ENCODE results near the gene RPL4. TPM values are rescaled to one million over a fixed set of nuclear protein-coding genes. Genes with fewer than 3 reads are reported as not detected.
"Not testable (repeated sequence)": the region's sequence is repeated elsewhere in the genome, so short reads cannot be mapped to it uniquely, and the experiment has no call there.

The RPL4 gene
- total RNA-seq, 1 experiment from 2014 or later: 3,648 TPM

- POLR2A ChIA-PET: interaction anchor here (1.5 kb wide), 1 partner anchor 85 kb away, joined by 3 read pairs; no protein-coding TSS in a partner anchor
- CTCF ChIA-PET: interaction anchor here (1.3 to 4.0 kb wide), 5 partner anchors 9 to 84 kb away, joined by 3 to 29 read pairs (median 6); partner anchors contain the start of genes MAP2K1 and SNAPC5
- H3K4me1 Mint-ChIP-seq: peaks cover 64% of the 10 kb centered on the region
- H3K27me3 Mint-ChIP-seq (ENCODE audit: low read depth); DNase-seq (ENCODE audit: low spot score); H3K9me3 Mint-ChIP-seq; ATAC-seq: not testable (repeated sequence)
- peaks cover 25% of the 10 kb centered on the region for H3K36me3 Mint-ChIP-seq
- peak; percentile 47; the same call in 1 of the 2 replicates for TF ChIP-seq ZMAT4 (CRISPR knock-in tag; IDR thresholded peaks at IDR 0.05)
- peak overlapping the region; percentile 94 for H3K27ac Mint-ChIP-seq
- peak overlapping the region; percentile 26; the same call in 1 of the 2 replicates for H3K4me3 Mint-ChIP-seq
These were observed 33.8 kb downstream of the RPL4 start for GRCh38 chr15:66470825-66471224.

- Mint-ChIP-seq H3K36me3 (peaks cover 43% of the 10 kb centered on the region), H3K9me3 (peaks cover 21% of the 10 kb centered on the region), H3K4me1 (peaks cover 50% of the 10 kb centered on the region), H3K27ac (peak overlapping the region; percentile 74; the same call in 1 of the 2 replicates)
- POLR2A ChIA-PET; H3K4me3 Mint-ChIP-seq; ATAC-seq; H3K27me3 Mint-ChIP-seq (ENCODE audit: low read depth); DNase-seq (ENCODE audit: low spot score): not testable (repeated sequence)
- CTCF ChIA-PET: interaction anchor here (0.8 kb wide), 1 partner anchor 80 kb away, joined by 3 read pairs; no protein-coding TSS in a partner anchor
These were observed 37.3 kb downstream of the RPL4 start for GRCh38 chr15:66467162-66468040.

GRCh38 chr15:66465294-66465693, 39.4 kb downstream of the RPL4 start:
- POLR2A ChIA-PET; CTCF ChIA-PET; H3K27ac Mint-ChIP-seq; ATAC-seq; DNase-seq (ENCODE audit: low spot score); H3K27me3 Mint-ChIP-seq (ENCODE audit: low read depth); H3K4me3 Mint-ChIP-seq: not testable (repeated sequence)
- Mint-ChIP-seq H3K9me3 (peaks cover 21% of the 10 kb centered on the region), H3K4me1 (peaks cover 48% of the 10 kb centered on the region), H3K36me3 (peaks cover 45% of the 10 kb centered on the region)

GRCh38 chr15:66462627-66463026, 42.0 kb downstream of the RPL4 start:
- Mint-ChIP-seq H3K9me3 (peaks cover 21% of the 10 kb centered on the region), H3K27me3 (ENCODE audit: low read depth) (no peaks in the 10 kb centered on the region; the same call in 1 of the 2 replicates), H3K36me3 (peaks cover 42% of the 10 kb centered on the region), H3K4me1 (peaks cover 50% of the 10 kb centered on the region), H3K27ac (peak overlapping the region; percentile 65; the same call in 1 of the 2 replicates), H3K4me3 (no peak overlapping the region)
- POLR2A ChIA-PET: no interaction called here
- CTCF ChIA-PET: interaction anchor here (1.2 to 2.1 kb wide), 2 partner anchors 9 to 35 kb away, joined by 5 to 6 read pairs; partner anchors contain the start of gene SNAPC5
- TF ChIP-seq SMAD4 (CRISPR knock-in tag; IDR thresholded peaks at IDR 0.05): no peak
- no peak for TF ChIP-seq HMGXB4 (CRISPR knock-in tag; IDR thresholded peaks at IDR 0.05)
- TF ChIP-seq ZNF532 (CRISPR knock-in tag; IDR thresholded peaks at IDR 0.05; ENCODE audit: borderline replicate concordance): no peak
- no peak for TF ChIP-seq NFATC4 (CRISPR knock-in tag; IDR thresholded peaks at IDR 0.05)
- TF ChIP-seq CDX4 (CRISPR knock-in tag; IDR thresholded peaks at IDR 0.05; ENCODE audit: borderline replicate concordance): no peak
- 0 out of 2 replicates have a peak, but pooled peaks have one; percentile 10 for TF ChIP-seq ZNF423 (CRISPR knock-in tag; IDR thresholded peaks at IDR 0.05)
- no peak for TF ChIP-seq ZMAT4 (CRISPR knock-in tag; IDR thresholded peaks at IDR 0.05)
- ATAC-seq (peak; percentile 53), DNase-seq (ENCODE audit: low spot score) (no peak)
